ENCODE results near the gene CCND1.

Gene CCND1

GRCh38 chr11:69599502-69599901, 41.5 kb upstream of the CCND1 start:
- TF ChIP-seq CTCF (IDR thresholded peaks at IDR 0.05; ENCODE audit: borderline replicate concordance, control extremely low read depth, extremely low read depth, insufficient read depth, missing control alignments): no peak
- in situ Hi-C loops (cut with MboI; ENCODE audit: low sequenced_read_pairs, unreplicated experiment): no loop called here
- no peak for DNase-seq (ENCODE audit: low spot score)

GRCh38 chr11:69600001-69600400, 41.0 kb upstream of the CCND1 start:
- in situ Hi-C loops (cut with MboI; ENCODE audit: low sequenced_read_pairs, unreplicated experiment): no loop called here
- DNase-seq (ENCODE audit: low spot score): no peak
- no peak for TF ChIP-seq CTCF (IDR thresholded peaks at IDR 0.05; ENCODE audit: borderline replicate concordance, control extremely low read depth, extremely low read depth, insufficient read depth, missing control alignments)

GRCh38 chr11:69601011-69601975, 39.7 kb upstream of the CCND1 start:
- in situ Hi-C loops (cut with MboI; ENCODE audit: low sequenced_read_pairs, unreplicated experiment): no loop called here
- no peak for DNase-seq (ENCODE audit: low spot score)
- TF ChIP-seq CTCF (IDR thresholded peaks at IDR 0.05; ENCODE audit: borderline replicate concordance, control extremely low read depth, extremely low read depth, insufficient read depth, missing control alignments): no peak

GRCh38 chr11:69603111-69603836, 37.7 kb upstream of the CCND1 start:
- DNase-seq (ENCODE audit: low spot score): no peak
- in situ Hi-C loops (cut with MboI; ENCODE audit: low sequenced_read_pairs, unreplicated experiment): no loop called here
- no peak for TF ChIP-seq CTCF (IDR thresholded peaks at IDR 0.05; ENCODE audit: borderline replicate concordance, control extremely low read depth, extremely low read depth, insufficient read depth, missing control alignments)

- DNase-seq (ENCODE audit: low spot score): no peak
- in situ Hi-C loops (cut with MboI; ENCODE audit: low sequenced_read_pairs, unreplicated experiment): no loop called here
- no peak for TF ChIP-seq CTCF (IDR thresholded peaks at IDR 0.05; ENCODE audit: borderline replicate concordance, control extremely low read depth, extremely low read depth, insufficient read depth, missing control alignments)
These were observed 36.9 kb upstream of the CCND1 start for GRCh38 chr11:69604055-69604454.

- DNase-seq (ENCODE audit: low spot score): no peak
- in situ Hi-C loops (cut with MboI; ENCODE audit: low sequenced_read_pairs, unreplicated experiment): no loop called here
- no peak for TF ChIP-seq CTCF (IDR thresholded peaks at IDR 0.05; ENCODE audit: borderline replicate concordance, control extremely low read depth, extremely low read depth, insufficient read depth, missing control alignments)
These were observed 35.0 kb upstream of the CCND1 start for GRCh38 chr11:69605737-69606526.
